A673 (cell line): ENCODE results near the gene PIGN. TPM values are rescaled to one million over a fixed set of nuclear protein-coding genes. Genes with fewer than 3 reads are reported as not detected.

ENCODE experiments used
- BruUV-seq: library from RNA; stranded (reverse); fragments of 400-500 nt; replicated peaks from 2 replicates; lab custom pipeline; 2021; lab: Mats Ljungman, UMichigan
- CTCF ChIA-PET: fragments of 300-600 bp; sonication (Branson Sonifier 250); formaldehyde crosslinking; loops from one replicate; lab custom pipeline; 2022; ENCODE audit warnings: antibody characterized with exemption; lab: Charles Lee
- POLR2A ChIA-PET: fragments of 300-600 bp; sonication (Branson Sonifier 250); formaldehyde crosslinking; loops from one replicate; lab custom pipeline; 2022; ENCODE audit warnings: antibody characterized with exemption; ENCODE audit not compliant: low non-redundant PET; lab: Charles Lee
- DNase-seq: peaks from one replicate; pipeline ENCODE4 v3.0.0-alpha.2; 2015; ENCODE audit warnings: low spot score
- H3K27ac ChIP-seq: fragments of 200-600 bp; sonication (generic); 2 replicates; pipeline ENCODE4 v1.5.1; 2016; ENCODE audit warnings: mixed run types, low read depth, mild to moderate bottlenecking, mixed read lengths, antibody characterized with exemption, low read length; ENCODE audit not compliant: poor library complexity, severe bottlenecking
- H3K27me3 ChIP-seq: fragments of 200-600 bp; sonication (generic); replicated peaks from 2 replicates; pipeline ENCODE4 v1.6.1; 2017; ENCODE audit warnings: mixed run types, low read depth, mild to moderate bottlenecking, mixed read lengths, antibody characterized with exemption, low read length; ENCODE audit not compliant: insufficient read depth, poor library complexity
- H3K36me3 ChIP-seq: fragments of 200-600 bp; sonication (generic); 2 replicates; pipeline ENCODE4 v1.6.1; 2016; ENCODE audit warnings: mixed run types, mild to moderate bottlenecking, mixed read lengths, antibody characterized with exemption, low read length; ENCODE audit not compliant: insufficient read depth, poor library complexity, severe bottlenecking
- H3K4me1 ChIP-seq: fragments of 200-600 bp; sonication (generic); 2 replicates; pipeline ENCODE4 v1.6.1; 2017; ENCODE audit warnings: mixed run types, mild to moderate bottlenecking, mixed read lengths, antibody characterized with exemption, low read length; ENCODE audit not compliant: insufficient read depth, poor library complexity, severe bottlenecking
- H3K4me3 ChIP-seq: fragments of 200-600 bp; sonication (generic); 2 replicates; pipeline ENCODE4 v1.5.1; 2016; ENCODE audit warnings: low read depth, mixed run types, mild to moderate bottlenecking, mixed read lengths, low read length; ENCODE audit not compliant: poor library complexity, severe bottlenecking
- H3K9me3 ChIP-seq: fragments of 200-600 bp; sonication (generic); 2 replicates; pipeline ENCODE4 v1.6.1; 2016; ENCODE audit warnings: mixed run types, low read depth, mild to moderate bottlenecking, mixed read lengths, antibody characterized with exemption, low read length; ENCODE audit not compliant: poor library complexity, severe bottlenecking
- CTCF ChIP-seq: fragments of 300-800, 200-600 bp; sonication (generic); conservative IDR thresholded peaks from 2 replicates; pipeline ENCODE4 v1.5.1; 2017; ENCODE audit warnings: low read depth, mild to moderate bottlenecking, antibody characterized with exemption, low read length, moderate library complexity, mixed read lengths
- EZH2 ChIP-seq: fragments of 200-600 bp; sonication (generic); IDR thresholded peaks from 2 replicates; pipeline ENCODE4 v1.6.1; 2017; ENCODE audit warnings: borderline replicate concordance, low read depth, mild to moderate bottlenecking, mixed read lengths, antibody characterized with exemption, low read length; ENCODE audit not compliant: poor library complexity, severe bottlenecking
- intact Hi-C: fragments of 100-400 bp; cut with micrococcal nuclease; formaldehyde crosslinking; loops from one replicate; pipeline ENCODE4 v1.10.0; 2022; ENCODE audit not compliant: unreplicated experiment
- total RNA-seq: library from RNA; stranded (reverse); gene quantifications from 2 replicates; pipeline ENCODE4 v1.2.3, GENCODE V29; 2021

The PIGN gene
- total RNA-seq, 1 experiment from 2014 or later: 23.8 TPM

- Histone ChIP-seq H3K36me3 (no peaks in the 10 kb centered on the region), H3K9me3 (no peaks in the 10 kb centered on the region), H3K4me1 (no peaks in the 10 kb centered on the region), H3K4me3 (no peak overlapping the region), H3K27me3 (no peaks in the 10 kb centered on the region), H3K27ac (no peak overlapping the region)
- CTCF ChIA-PET: no interaction called here
- intact Hi-C loops: no loop called here
- BruUV-seq: no TSS peak
- POLR2A ChIA-PET: no interaction called here
- DNase-seq: no peak
- no peak for TF ChIP-seq CTCF
- no peak for TF ChIP-seq EZH2
These were observed 48.2 kb downstream of the PIGN start for GRCh38 chr18:62138461-62139235.

- DNase-seq: peak; percentile 69
- POLR2A ChIA-PET: interaction anchor here (0.6 to 0.7 kb wide), 2 partner anchors 68 to 263 kb away, joined by 3 to 5 read pairs; no protein-coding TSS in a partner anchor
- TF ChIP-seq CTCF (peak; percentile 89), EZH2 (no peak)
- no peaks in the 10 kb centered on the region for H3K36me3 ChIP-seq
- H3K4me1 ChIP-seq: peaks cover 5% of the 10 kb centered on the region
- BruUV-seq: no TSS peak
- H3K4me3 ChIP-seq: no peak overlapping the region
- intact Hi-C loops: loop anchor here (1.0 to 5.0 kb wide), 5 partner anchors 229 to 809 kb away; no protein-coding TSS in a partner anchor
- CTCF ChIA-PET: interaction anchor here (0.6 to 0.8 kb wide), 3 partner anchors 114 to 629 kb away, joined by 3 to 5 read pairs (median 3); no protein-coding TSS in a partner anchor
- no peaks in the 10 kb centered on the region for H3K9me3 ChIP-seq
- no peak overlapping the region for H3K27ac ChIP-seq
- no peaks in the 10 kb centered on the region for H3K27me3 ChIP-seq
These were observed 55.5 kb downstream of the PIGN start for GRCh38 chr18:62131301-62131909.

GRCh38 chr18:62128157-62128556 is 58.7 kb downstream of the PIGN start:
- Histone ChIP-seq H3K36me3 (no peaks in the 10 kb centered on the region), H3K4me1 (peaks cover 5% of the 10 kb centered on the region), H3K27me3 (no peaks in the 10 kb centered on the region), H3K4me3 (no peak overlapping the region), H3K27ac (no peak overlapping the region), H3K9me3 (no peaks in the 10 kb centered on the region)
- CTCF ChIA-PET: no interaction called here
- POLR2A ChIA-PET: no interaction called here
- no TSS peak for BruUV-seq
- TF ChIP-seq CTCF: no peak
- TF ChIP-seq EZH2: no peak
- intact Hi-C loops: no loop called here
- DNase-seq: peak; percentile 28
